Pancreas (tissue), 10 donors: ENCODE measurements around the gene GTF2A1. TPM values are rescaled to one million over a fixed set of nuclear protein-coding genes. Genes with fewer than 3 reads are reported as not detected.
"Not testable (repeated sequence)": the region's sequence is repeated elsewhere in the genome, so short reads cannot be mapped to it uniquely, and the experiment has no call there.

ENCODE experiments used
- ATAC-seq, 4 donors: fragments of 200-7000 bp; cut with Tn5 transposase; one replicate each; pipeline versions ENCODE4 v1.8.0 to v1.9.1; 2020; ENCODE audit warnings: mild to moderate bottlenecking in 4 of 4, moderate library complexity in 4 of 4
- DNase-seq, 6 donors: peaks; one replicate each; pipeline ENCODE4 v3.0.0-alpha.2; 2020
- FAIRE-seq: peaks from 2 replicates; lab custom pipeline; 2012; peaks lifted over from hg19 to GRCh38; lab: Jason Lieb, UNC
- H3K27ac ChIP-seq, 4 donors: fragments of 200-600 bp; sonication (generic); 1 replicate in 3 of 4; 2 replicates in 1 of 4; pipeline versions ENCODE4 v1.5.0 to v1.8.0; 2020
- H3K27me3 ChIP-seq, 4 donors: fragments of 200-600 bp; one replicate each; pipeline ENCODE4 v1.8.0; 2021
- H3K36me3 ChIP-seq, 3 donors: fragments of 200-600 bp; sonication (generic) in 1 of 3; one replicate each; pipeline versions ENCODE4 v1.5.0 to v1.8.0; 2020 to 2021
- H3K4me1 ChIP-seq, 3 donors: fragments of 200-600 bp; one replicate each; pipeline ENCODE4 v1.8.0; 2021
- H3K4me3 ChIP-seq, 4 donors: fragments of 200-600 bp; sonication (generic) in 2 of 4; one replicate each; pipeline versions ENCODE4 v1.5.0 to v1.8.0; 2020 to 2021
- H3K9me3 ChIP-seq, 4 donors: fragments of 200-600 bp; one replicate each; pipeline ENCODE4 v1.8.0; 2021
- CTCF ChIP-seq, 4 donors: fragments of 200-600 bp; sonication (generic) in 3 of 4; IDR thresholded peaks; one replicate each; pipeline versions ENCODE4 v1.5.0 to v1.8.0; 2021; ENCODE audit warnings: antibody characterized with exemption in 4 of 4
- WGBS, 2 donors: extraction: QIAGEN DNeasy Blood & Tissue Kit; methylation state at CpG; one replicate each; pipeline ENCODE4 v1.1.7; 2013; 5-methylcytosine and 5-hydroxymethylcytosine counted together
- intact Hi-C, 3 donors: fragments of 100-400 bp; cut with DNase I; formaldehyde crosslinking; loops; one replicate each; pipeline versions ENCODE4 v1.11.1 to v1.14.2; 2022
- polyA plus RNA-seq, 2 donors: library from polyadenylated mRNA; stranded (reverse); fragments of 200-250 nt; gene quantifications; one replicate each; pipeline ENCODE4 v1.2.3, GENCODE V29; 2013
- total RNA-seq, 6 donors: library from RNA; stranded (reverse); fragmentation: NEBNext Ultra II Directional in 4 of 6; extraction: Animal tissue kit (Norgen Biotek cat#: 25700) in 4 of 6; gene quantifications; one replicate each; pipeline versions ENCODE4 v1.2.1 to v1.2.4, GENCODE V29; 2021 to 2023
- donor health status: healthy with polysubstance abuse.
- donor health status: DM: no; HTN: no; CAD: no; lungs with moderate emphysema.
- donor health status: DM: no; HTN: no; CAD: no.
- donor health status: control.
- donor health status: control.
- donor health status: Bipolar disorder and iron deficiency.
- donor health status: DM: yes; HTN: yes; CAD: no.
- donor health status: DM: no; HTN: no; CAD: no.
- donor health status: DM: no; HTN: no; CAD: no.
- donor health status: DM: yes; HTN: yes; CAD: no.

Gene GTF2A1
- total and polyA plus RNA-seq, 8 donors = 2.4 to 14.6 (median 10.5) TPM

GRCh38 chr14:81245771-81246170 lies 25.0 kb upstream of the GTF2A1 start:
- Histone ChIP-seq H3K36me3 (no peaks in the 10 kb centered on the region), H3K4me3 (no peak overlapping the region), H3K27me3 (no peaks in the 10 kb centered on the region), H3K27ac (no peak overlapping the region), H3K9me3 (no peaks in the 10 kb centered on the region), H3K4me1 (no peaks in the 10 kb centered on the region)
- intact Hi-C loops = no loop called here
- 40 to 44% methylated on average over 1 of the region's 1 CpG for WGBS, 2 donors
- DNase-seq (no peak), ATAC-seq (no peak), FAIRE-seq (no peak)
- no peak for TF ChIP-seq CTCF (IDR thresholded peaks at IDR 0.05)

- FAIRE-seq, H3K4me3 ChIP-seq, H3K9me3 ChIP-seq, DNase-seq, H3K27ac ChIP-seq, H3K27me3 ChIP-seq, intact Hi-C loops, ATAC-seq, H3K36me3 ChIP-seq, H3K4me1 ChIP-seq: not testable (repeated sequence)
- WGBS, 2 donors = 91% methylated on average over 23 to 28 of the region's 28 CpGs
Observed at GRCh38 chr14:81244431-81244830, 23.7 kb upstream of the GTF2A1 start.

GRCh38 chr14:81243499-81243898 lies 22.7 kb upstream of the GTF2A1 start:
- Histone ChIP-seq H3K9me3 (no peaks in the 10 kb centered on the region), H3K27ac (no peak overlapping the region), H3K36me3 (no peaks in the 10 kb centered on the region), H3K4me1 (no peaks in the 10 kb centered on the region), H3K4me3 (no peak overlapping the region), H3K27me3 (no peaks in the 10 kb centered on the region)
- ATAC-seq (no peak), FAIRE-seq (no peak), DNase-seq (no peak)
- no peak for TF ChIP-seq CTCF (IDR thresholded peaks at IDR 0.05)
- intact Hi-C loops = no loop called here
- 53 to 63% methylated on average over 2 of the region's 2 CpGs for WGBS, 2 donors

- H3K27me3 ChIP-seq, FAIRE-seq, H3K4me3 ChIP-seq, H3K9me3 ChIP-seq, H3K4me1 ChIP-seq, DNase-seq, H3K36me3 ChIP-seq, ATAC-seq, H3K27ac ChIP-seq, intact Hi-C loops: not testable (repeated sequence)
- WGBS, 2 donors = 36 to 56% methylated on average over 2 of the region's 2 CpGs
Observed at GRCh38 chr14:81236849-81237248, 16.1 kb upstream of the GTF2A1 start.

- DNase-seq = no peak
Observed at GRCh38 chr14:81236138-81236537, 15.4 kb upstream of the GTF2A1 start.

More at GRCh38 chr14:81236138-81236537, 15.4 kb upstream of the GTF2A1 start:
- WGBS, 2 donors = 91 to 98% methylated on average over 17 to 20 of the region's 20 CpGs
- H3K4me1 ChIP-seq = no peaks in the 10 kb centered on the region
- no peak overlapping the region for H3K27ac ChIP-seq
- H3K27me3 ChIP-seq = no peaks in the 10 kb centered on the region
- no peak for FAIRE-seq
- no peak for ATAC-seq
- no peak overlapping the region for H3K4me3 ChIP-seq
- H3K36me3 ChIP-seq = no peaks in the 10 kb centered on the region
- H3K9me3 ChIP-seq = no peaks in the 10 kb centered on the region
- no peak for TF ChIP-seq CTCF (IDR thresholded peaks at IDR 0.05)
- intact Hi-C loops = no loop called here
